ENCODE measurements around the gene FBH1.

The FBH1 gene

DNA sequence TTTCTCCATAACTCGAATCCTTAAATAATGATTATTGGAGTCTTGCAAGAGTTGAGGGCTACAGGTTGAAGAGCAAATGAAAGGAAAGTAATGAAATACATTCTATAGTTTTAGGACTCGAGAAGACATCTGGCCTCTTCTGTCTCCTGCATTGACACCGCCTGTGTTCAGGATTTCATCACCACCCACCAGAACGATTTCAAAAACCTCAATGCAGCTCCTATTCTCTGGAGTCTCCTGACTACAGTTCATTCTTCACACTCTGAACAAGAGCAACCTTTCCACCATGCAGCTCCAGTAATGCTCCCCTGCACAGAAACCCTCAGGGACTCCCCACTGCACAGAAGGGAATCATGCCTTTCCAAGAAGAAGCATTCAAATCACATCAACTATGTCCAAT lies 81.8 kb downstream of the FBH1 start:
- H3K4me3 ChIP-seq (ENCODE audit: low read length): no peak overlapping the region
- DNase-seq (ENCODE audit: low read depth): peak; percentile 22
- TF ChIP-seq, protein P1, sequence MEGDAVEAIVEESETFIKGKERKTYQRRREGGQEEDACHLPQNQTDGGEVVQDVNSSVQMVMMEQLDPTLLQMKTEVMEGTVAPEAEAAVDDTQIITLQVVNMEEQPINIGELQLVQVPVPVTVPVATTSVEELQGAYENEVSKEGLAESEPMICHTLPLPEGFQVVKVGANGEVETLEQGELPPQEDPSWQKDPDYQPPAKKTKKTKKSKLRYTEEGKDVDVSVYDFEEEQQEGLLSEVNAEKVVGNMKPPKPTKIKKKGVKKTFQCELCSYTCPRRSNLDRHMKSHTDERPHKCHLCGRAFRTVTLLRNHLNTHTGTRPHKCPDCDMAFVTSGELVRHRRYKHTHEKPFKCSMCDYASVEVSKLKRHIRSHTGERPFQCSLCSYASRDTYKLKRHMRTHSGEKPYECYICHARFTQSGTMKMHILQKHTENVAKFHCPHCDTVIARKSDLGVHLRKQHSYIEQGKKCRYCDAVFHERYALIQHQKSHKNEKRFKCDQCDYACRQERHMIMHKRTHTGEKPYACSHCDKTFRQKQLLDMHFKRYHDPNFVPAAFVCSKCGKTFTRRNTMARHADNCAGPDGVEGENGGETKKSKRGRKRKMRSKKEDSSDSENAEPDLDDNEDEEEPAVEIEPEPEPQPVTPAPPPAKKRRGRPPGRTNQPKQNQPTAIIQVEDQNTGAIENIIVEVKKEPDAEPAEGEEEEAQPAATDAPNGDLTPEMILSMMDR (conservative IDR thresholded peaks at IDR 0.05; ENCODE audit: low read length): no peak

DNA sequence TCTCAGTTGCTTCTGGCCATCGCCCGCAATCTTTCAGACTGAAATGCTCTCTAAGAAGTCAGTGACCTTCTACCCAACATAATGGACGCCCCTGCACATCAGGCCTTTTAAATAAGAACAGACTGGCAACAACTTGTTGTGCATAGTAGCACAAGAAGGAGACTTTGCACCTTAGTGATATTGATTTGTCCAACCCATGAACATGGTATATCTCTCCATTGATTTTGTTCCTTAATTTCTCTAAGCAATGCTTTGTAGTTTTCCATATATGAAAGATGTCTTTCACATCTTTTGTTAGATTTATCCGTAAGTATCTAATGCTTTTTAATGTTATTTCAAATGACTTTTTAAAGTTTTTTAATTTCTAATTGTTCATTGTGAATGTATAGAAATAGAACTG lies 83.0 kb downstream of the FBH1 start:
- no peak for DNase-seq (ENCODE audit: low read depth)
- TF ChIP-seq, protein P1 (conservative IDR thresholded peaks at IDR 0.05; ENCODE audit: low read length): no peak
- no peak overlapping the region for H3K4me3 ChIP-seq (ENCODE audit: low read length)

DNA sequence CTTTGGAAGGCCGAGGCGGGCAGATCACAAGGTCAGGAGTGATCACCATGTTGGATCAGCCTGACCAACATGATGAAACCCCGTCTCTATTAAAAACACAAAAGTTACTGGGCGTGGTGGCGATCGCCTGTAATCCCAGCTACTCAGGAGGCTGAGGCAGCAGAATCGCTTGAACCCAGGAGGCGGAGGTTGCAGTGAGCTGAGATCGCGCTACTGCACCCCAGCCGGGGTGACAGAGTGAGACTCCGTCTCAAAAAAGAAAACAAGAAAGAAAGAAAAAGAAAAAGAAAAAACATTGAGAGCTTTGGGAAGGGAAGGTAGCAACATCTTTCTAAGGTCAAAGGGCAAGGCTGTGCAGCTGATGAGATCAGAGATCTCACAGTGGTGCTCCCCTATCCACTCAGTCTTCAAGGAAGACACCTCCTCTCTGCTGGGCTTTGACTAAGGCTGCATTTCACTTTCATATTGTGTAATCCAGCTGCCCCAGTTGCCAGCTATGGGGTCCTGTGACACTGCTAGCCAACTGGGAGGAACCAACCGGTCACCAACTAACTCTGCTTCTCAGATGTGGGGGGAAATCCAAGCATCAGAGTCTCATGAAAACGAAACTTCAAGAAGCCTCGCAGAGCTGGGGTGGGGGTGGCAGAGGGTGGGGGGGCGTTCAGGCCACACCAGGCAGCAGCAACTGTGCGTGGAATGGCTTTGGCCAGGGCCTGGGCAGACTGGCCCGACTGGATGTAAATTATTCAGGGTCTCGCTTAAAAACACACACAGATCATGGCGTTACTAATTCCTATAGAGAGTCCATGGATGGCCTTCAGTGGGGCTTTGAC lies 85.8 kb downstream of the FBH1 start:
- DNase-seq (ENCODE audit: low read depth): peak; percentile 54
- H3K4me3 ChIP-seq (ENCODE audit: low read length): peak overlapping the region; percentile 84
- TF ChIP-seq, protein P1 (conservative IDR thresholded peaks at IDR 0.05; ENCODE audit: low read length): no peak

DNA sequence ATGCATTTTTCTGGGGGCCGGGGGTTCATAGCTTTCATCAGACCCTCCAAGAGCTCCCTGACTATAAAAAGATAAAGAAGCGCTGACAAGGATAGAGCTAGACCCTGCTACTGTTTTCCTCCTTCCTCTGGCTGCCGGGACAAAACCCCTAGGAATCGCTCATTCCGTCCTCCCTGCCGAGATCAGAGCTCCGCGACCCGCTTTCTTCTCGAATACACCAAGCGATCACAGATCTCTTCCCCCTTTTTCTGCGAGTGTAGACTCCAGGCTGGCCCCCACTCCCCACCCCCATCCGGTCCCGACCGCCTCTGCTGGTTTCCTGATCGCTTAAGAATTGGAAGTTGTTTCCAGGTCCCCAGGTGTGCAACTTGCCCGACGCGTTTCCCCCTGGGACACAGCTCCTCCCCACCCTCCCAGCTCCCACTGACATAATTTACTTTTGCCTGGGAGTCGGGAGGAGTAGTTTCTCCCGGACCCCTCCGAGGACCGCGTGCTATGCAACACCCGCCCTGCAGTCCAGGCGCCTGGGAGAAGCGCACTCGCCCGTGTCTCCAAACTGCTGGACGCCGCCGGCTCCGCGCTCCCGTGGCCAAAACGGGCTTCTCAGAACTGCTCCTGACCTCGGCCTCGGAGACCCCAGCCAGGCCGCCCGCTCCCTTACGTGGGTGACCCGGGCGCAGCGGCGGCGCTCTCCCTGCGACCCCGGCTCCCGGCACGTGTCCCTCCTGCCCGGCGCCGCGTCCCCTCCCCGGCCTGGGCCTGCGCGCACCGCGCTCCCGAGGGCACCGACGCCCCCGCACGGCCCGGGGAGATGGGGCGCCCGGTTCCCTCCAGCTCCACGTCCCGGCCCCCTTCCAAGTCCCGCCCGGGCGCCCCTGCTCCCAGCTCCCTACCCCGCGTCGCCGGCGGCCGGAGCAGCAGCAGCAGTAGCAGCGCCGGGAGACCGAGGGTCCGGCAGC lies 86.7 kb downstream of the FBH1 start:
- DNase-seq (ENCODE audit: low read depth): peak; percentile 57
- TF ChIP-seq, protein P1 (conservative IDR thresholded peaks at IDR 0.05; ENCODE audit: low read length): no peak

DNA sequence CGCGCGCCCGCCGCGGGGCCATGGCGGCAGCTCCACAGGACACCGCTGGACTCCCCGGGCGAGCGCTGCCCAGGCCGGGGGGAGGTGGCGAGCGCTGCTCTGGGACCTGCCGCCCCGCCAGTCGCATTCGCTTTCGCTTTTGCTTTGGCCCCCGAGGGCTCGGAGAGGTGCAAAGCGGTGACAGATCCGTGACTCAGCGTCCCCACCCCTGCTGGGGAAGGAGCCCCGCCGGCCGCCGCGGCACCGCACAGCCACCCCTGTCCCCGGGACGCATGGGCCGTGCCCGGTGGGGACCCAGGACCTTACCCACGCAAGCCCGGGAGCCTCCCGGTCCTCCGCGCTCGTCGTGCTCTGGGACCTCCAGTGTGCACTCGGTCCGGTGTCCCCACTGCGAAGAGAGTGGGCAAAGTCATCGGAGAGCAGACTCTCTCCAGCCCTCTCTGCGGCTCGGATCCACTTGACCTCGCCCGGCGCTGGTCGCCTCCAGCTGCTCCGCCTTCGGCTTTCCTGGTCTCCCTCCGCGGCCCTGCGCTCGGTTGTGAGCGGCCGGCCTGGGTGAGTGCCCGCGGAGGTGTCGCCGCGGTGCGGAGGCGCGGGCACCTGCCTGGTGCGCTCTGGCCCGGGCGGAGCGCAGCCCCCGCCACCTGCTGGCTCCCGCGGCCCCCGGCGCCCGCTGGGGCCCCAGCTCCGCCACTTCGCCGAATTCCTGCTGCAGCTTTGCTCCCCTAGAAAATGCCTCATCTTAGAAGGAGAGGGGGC lies 87.6 kb downstream of the FBH1 start, which contains the start of gene IL15RA:
Gene IL15RA, minus strand, starts transcription at position 73 of the 759 bp plus-strand sequence. Its CDS starts 51 bp downstream, at position 22.
- peak; percentile 55 for DNase-seq (ENCODE audit: low read depth)
- TF ChIP-seq, protein P1 (conservative IDR thresholded peaks at IDR 0.05; ENCODE audit: low read length): no peak
- peak within 1 kb of the TSS; percentile 84 for H3K4me3 ChIP-seq (ENCODE audit: low read length)

More for the DNA sequence above, 86.7 kb downstream of the FBH1 start:
- H3K4me3 ChIP-seq (ENCODE audit: low read length): peak overlapping the region; percentile 84

DNA sequence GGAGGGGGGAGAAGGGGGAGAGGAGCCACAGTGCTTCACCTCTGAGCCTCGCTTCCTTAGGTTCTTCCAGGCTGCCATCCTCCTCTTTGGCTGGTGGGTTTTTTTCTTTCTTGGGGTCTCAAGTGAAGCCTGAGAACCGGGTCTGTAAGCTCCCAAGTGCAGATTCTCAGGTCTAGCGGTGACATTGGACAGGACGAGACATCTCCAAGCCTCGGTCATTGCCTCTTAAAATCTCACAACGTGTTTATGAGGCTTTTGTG lies 88.1 kb downstream of the FBH1 start:
- no peak for DNase-seq (ENCODE audit: low read depth)
- TF ChIP-seq, protein P1 (conservative IDR thresholded peaks at IDR 0.05; ENCODE audit: low read length): no peak
- peak overlapping the region; percentile 84 for H3K4me3 ChIP-seq (ENCODE audit: low read length)

Measured in AG10803 (cell line).